Sigmoid colon (tissue), 7 donors: ENCODE measurements around the gene SIGLEC12. TPM values are rescaled to one million over a fixed set of nuclear protein-coding genes. Genes with fewer than 3 reads are reported as not detected.
"Not testable (repeated sequence)": the region's sequence is repeated elsewhere in the genome, so short reads cannot be mapped to it uniquely, and the experiment has no call there.

ENCODE experiments used
- DNase-seq: peaks from one replicate; pipeline ENCODE4 v3.0.0-alpha.2; 2019
- H3K27ac ChIP-seq, 4 donors: fragments of 200-600 bp; sonication (generic); one replicate each; pipeline ENCODE4 v1.5.1; 2016 to 2019; ENCODE audit warnings: mild to moderate bottlenecking in 1 of 4
- H3K27me3 ChIP-seq, 3 donors: fragments of 200-600 bp; sonication (generic); one replicate each; pipeline ENCODE4 v1.5.1; 2019; ENCODE audit warnings: mild to moderate bottlenecking in 1 of 3
- H3K36me3 ChIP-seq, 4 donors: fragments of 200-600 bp; sonication (generic); one replicate each; pipeline ENCODE4 v1.5.1; 2016 to 2019
- H3K4me1 ChIP-seq, 4 donors: fragments of 200-600 bp; sonication (generic); one replicate each; pipeline ENCODE4 v1.5.1; 2017 to 2019
- H3K4me3 ChIP-seq, 4 donors: fragments of 200-600 bp; sonication (generic); one replicate each; pipeline ENCODE4 v1.5.1; 2017 to 2019; ENCODE audit warnings: mild to moderate bottlenecking in 2 of 4, moderate library complexity in 1 of 4
- H3K9me3 ChIP-seq, 4 donors: fragments of 200-600 bp in 3 of 4; sonication (generic) in 3 of 4; one replicate each; pipeline versions ENCODE4 v1.5.1 to v1.6.1; 2013 to 2019
- EP300 ChIP-seq, 4 donors: sonication (generic); formaldehyde crosslinking; IDR thresholded peaks; one replicate each; pipeline ENCODE4 v1.6.1; 2017; ENCODE audit warnings: antibody characterized with exemption in 4 of 4
- POLR2A ChIP-seq, 2 donors: fragments of 450-650 bp; IDR thresholded peaks; one replicate each; pipeline ENCODE4 v1.6.1; 2016; ENCODE audit warnings: antibody characterized with exemption in 2 of 2, mild to moderate bottlenecking in 2 of 2, moderate library complexity in 2 of 2
- POLR2AphosphoS5 ChIP-seq, 4 donors: sonication (generic); formaldehyde crosslinking; IDR thresholded peaks; one replicate each; pipeline ENCODE4 v1.6.1; 2017; ENCODE audit warnings: antibody characterized with exemption in 4 of 4
- WGBS, 2 donors: extraction: QIAGEN DNeasy Blood & Tissue Kit; methylation state at CpG; one replicate each; pipeline ENCODE4 v1.1.7; 2013; 5-methylcytosine and 5-hydroxymethylcytosine counted together
- intact Hi-C: fragments of 100-400 bp; cut with DNase I; formaldehyde crosslinking; loops from one replicate; pipeline ENCODE4 v1.15.1; 2023
- polyA plus RNA-seq, 3 donors: library from polyadenylated mRNA; stranded (reverse); fragments of 200-250 nt; gene quantifications; one replicate each; pipeline ENCODE4 v1.2.3, GENCODE V29; 2013
- small RNA-seq, 3 donors: library from RNA; depleted of rRNA; stranded (forward); fragments of <200 nt; gene quantifications; one replicate each; pipeline ENCODE3, GENCODE V24; 2016
- total RNA-seq, 4 donors: library from RNA; depleted of rRNA; stranded (reverse); fragments of >200 nt; gene quantifications; one replicate each; pipeline ENCODE4 v1.1.0, GENCODE V29; 2016
- TF ChIP-seq, protein P1 (sequence below), 4 experiments: fragments of 450-650 bp in 3 of 4; fragments of 200-600 bp in 1 of 4; IDR thresholded peaks; one replicate each; pipeline ENCODE4 v1.5.1; 2016 to 2019; ENCODE audit warnings: antibody characterized with exemption in 4 of 4, mild to moderate bottlenecking in 3 of 4, moderate library complexity in 2 of 4
- donor health status: healthy with polysubstance abuse.
- donor health status: Bipolar disorder and iron deficiency.
- donor health status: healthy.

SIGLEC12 gene
- total and polyA plus RNA-seq, 7 donors: 0.16 to 11.6 (median 0.86) TPM; not detected in 4

DNA sequence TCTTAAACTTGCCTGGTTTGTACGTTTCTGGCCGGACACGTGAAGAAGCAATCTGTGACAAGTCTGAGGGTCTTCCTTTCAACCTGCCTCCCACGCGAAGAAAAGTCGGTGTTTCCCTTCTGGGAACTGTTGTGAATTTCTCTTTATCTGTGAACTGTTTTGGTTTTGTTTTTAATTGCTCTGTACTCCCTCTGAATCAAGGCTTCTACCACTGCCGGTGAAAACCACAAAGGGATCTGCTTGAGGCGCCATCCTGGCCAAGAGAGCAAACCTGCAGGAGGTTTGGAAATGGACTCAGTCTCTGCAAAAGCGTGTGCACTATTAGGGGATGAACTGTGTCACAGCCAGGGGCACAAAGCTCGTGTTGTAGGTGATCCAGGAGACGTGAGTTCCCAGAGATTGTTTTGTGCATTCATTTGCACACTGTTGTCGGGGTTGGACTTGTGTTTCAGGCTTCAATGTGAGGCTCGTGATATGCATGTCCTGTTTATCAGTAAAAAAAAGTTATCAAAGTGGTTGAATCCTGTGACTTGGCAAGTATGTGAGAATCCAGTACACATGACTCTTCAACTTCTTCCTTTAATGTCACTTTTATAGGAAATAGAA, 53.1 kb downstream of the SIGLEC12 start:
- no peak overlapping the region for H3K4me3 ChIP-seq
- H3K27me3 ChIP-seq: peaks cover 0 to 14% (median 0%) of the 10 kb centered on the region in 3 donors
- intact Hi-C loops: no loop called here
- TF ChIP-seq EP300 (IDR thresholded peaks at IDR 0.05): no peak
- peak; percentile 7 for DNase-seq
- H3K4me1 ChIP-seq: no peaks in the 10 kb centered on the region
- H3K36me3 ChIP-seq: no peaks in the 10 kb centered on the region
- 45 to 64% methylated on average over 13 of the region's 13 CpGs for WGBS, 2 donors
- no peak overlapping the region for H3K27ac ChIP-seq
- peaks cover 0 to 3% (median 0%) of the 10 kb centered on the region in 4 donors for H3K9me3 ChIP-seq

DNA sequence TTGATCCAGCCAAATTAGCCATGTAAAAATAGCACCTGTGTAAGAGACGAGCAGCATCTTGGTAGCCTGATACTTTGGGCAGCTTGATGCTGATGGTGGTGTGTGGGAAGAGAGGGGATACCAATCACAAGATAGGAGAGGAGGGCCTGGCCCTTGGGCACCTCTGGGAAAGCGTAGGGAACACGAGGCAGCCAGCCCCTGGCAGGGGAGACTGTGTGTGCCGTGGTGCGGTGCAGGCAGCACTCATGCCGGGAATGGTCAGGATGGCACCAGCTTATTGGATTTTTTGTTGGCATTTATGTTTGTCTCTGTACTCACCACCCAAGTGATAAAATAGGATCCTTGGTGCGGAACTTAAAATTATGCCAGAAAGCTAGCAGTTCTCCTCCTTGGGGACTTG, 53.6 kb downstream of the SIGLEC12 start:
- no peak for DNase-seq
- Histone ChIP-seq H3K27me3 (peaks cover 0 to 18% (median 0%) of the 10 kb centered on the region in 3 donors), H3K9me3 (peaks cover 0 to 3% (median 0%) of the 10 kb centered on the region in 4 donors), H3K4me1 (no peaks in the 10 kb centered on the region), H3K27ac (no peak overlapping the region), H3K4me3 (no peak overlapping the region), H3K36me3 (no peaks in the 10 kb centered on the region)
- TF ChIP-seq, protein P1, sequence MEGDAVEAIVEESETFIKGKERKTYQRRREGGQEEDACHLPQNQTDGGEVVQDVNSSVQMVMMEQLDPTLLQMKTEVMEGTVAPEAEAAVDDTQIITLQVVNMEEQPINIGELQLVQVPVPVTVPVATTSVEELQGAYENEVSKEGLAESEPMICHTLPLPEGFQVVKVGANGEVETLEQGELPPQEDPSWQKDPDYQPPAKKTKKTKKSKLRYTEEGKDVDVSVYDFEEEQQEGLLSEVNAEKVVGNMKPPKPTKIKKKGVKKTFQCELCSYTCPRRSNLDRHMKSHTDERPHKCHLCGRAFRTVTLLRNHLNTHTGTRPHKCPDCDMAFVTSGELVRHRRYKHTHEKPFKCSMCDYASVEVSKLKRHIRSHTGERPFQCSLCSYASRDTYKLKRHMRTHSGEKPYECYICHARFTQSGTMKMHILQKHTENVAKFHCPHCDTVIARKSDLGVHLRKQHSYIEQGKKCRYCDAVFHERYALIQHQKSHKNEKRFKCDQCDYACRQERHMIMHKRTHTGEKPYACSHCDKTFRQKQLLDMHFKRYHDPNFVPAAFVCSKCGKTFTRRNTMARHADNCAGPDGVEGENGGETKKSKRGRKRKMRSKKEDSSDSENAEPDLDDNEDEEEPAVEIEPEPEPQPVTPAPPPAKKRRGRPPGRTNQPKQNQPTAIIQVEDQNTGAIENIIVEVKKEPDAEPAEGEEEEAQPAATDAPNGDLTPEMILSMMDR (IDR thresholded peaks at IDR 0.05): no peak
- TF ChIP-seq POLR2AphosphoS5 (IDR thresholded peaks at IDR 0.05) (no peak), EP300 (IDR thresholded peaks at IDR 0.05) (no peak), POLR2A (IDR thresholded peaks at IDR 0.05) (no peak)
- intact Hi-C loops: no loop called here
- 80 to 81% methylated on average over 7 of the region's 7 CpGs for WGBS, 2 donors

DNA sequence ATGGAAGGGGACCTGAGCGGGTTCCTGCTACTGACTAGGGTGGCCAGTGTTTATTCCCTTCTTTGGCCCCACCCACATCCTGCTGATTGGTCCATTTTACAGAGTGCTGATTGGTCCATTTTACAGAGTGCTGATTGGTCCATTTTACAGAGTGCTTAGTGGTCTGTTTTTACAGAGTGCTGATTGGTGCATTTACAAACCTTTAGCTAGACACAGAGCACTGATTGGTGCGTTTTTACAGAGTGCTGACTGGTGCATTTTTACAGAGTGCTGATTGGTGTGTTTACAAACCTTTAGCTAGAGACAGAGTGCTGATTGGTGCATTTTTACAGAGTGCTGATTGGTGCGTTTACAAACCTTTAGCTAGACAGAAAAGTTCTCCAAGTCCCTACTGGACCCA, 54.1 kb downstream of the SIGLEC12 start:
- H3K27ac ChIP-seq, H3K36me3 ChIP-seq, H3K4me1 ChIP-seq, DNase-seq, H3K4me3 ChIP-seq, H3K9me3 ChIP-seq, intact Hi-C loops: not testable (repeated sequence)
- 76 to 86% methylated on average over 3 of the region's 3 CpGs for WGBS, 2 donors
- H3K27me3 ChIP-seq: peaks cover 0 to 23% (median 0%) of the 10 kb centered on the region in 3 donors

DNA sequence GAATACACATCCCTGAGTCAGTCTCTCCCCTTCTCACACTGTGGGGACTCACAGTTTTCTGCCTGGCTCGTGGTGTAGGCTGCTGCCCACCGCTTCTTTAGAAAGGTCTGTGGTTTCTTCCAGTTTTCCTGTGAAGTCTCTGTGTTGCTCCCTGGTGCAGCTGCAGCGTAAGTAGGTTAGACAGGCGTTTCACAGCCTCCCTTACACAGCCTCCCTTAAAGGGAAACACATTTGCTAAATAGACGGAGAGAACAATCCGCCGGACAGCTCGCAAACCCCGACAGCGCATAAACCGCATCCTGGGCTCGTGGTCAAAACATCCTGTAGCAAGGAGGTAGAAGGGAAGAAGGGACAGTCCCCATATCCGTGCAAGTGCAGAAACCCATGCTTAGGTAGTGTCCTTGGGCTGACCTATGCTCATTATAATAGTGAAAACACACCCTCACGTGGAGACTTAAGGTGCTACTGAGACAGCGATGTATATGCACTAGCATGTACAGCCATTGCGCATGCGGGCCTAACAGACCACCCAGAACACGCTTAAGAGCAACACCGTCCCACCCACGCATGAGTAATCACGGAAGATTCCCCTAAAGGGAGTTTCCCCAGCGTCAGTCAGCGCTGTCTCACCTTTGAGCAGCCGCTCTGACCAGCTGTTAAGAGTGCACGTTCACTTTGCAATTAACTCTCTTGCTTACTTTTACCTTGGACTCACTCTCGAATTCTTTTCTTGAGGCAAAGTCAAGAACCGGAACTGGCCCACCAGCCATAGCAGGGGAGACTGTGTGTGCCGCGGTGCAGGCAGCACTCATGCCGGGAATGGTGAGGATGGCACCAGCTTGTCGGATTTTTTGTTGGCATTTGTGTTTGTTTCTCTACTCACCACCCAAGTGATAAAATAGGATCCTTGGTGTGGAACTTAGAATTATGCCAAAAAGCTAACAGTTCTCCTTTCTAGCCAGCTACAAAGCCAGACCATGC, 59.9 kb downstream of the SIGLEC12 start:
- H3K4me1 ChIP-seq: no peaks in the 10 kb centered on the region
- no peak overlapping the region for H3K27ac ChIP-seq
- no peaks in the 10 kb centered on the region for H3K9me3 ChIP-seq
- H3K36me3 ChIP-seq: no peaks in the 10 kb centered on the region
- peaks cover 0 to 62% (median 7%) of the 10 kb centered on the region in 3 donors for H3K27me3 ChIP-seq
- TF ChIP-seq, protein P1 (IDR thresholded peaks at IDR 0.05): no peak
- no peak for TF ChIP-seq POLR2AphosphoS5 (IDR thresholded peaks at IDR 0.05)
- 40 to 57% methylated on average over 31 of the region's 31 CpGs for WGBS, 2 donors
- DNase-seq: peak; percentile 46
- intact Hi-C loops: no loop called here
- H3K4me3 ChIP-seq: no peak overlapping the region

Small RNAs within 50 kb of the gene (small RNA-seq; reads per million reads assigned to genes)
- gene AC020914.3 (0 reads per million in 3 donors), gene AC020914.5 (0 reads per million in 3 donors)

Other genes starting within 250 kb of the SIGLEC12 start
- 1 to 10 TPM in 1 of 4 donors, not detected in 3; 1.4 TPM for gene IGLON5, start 190.2 kb downstream of the SIGLEC12 start, total RNA-seq
- under 1 TPM in 1 of 3 donors, not detected in 2; 0.26 TPM for gene IGLON5, start 190.2 kb downstream of the SIGLEC12 start, polyA plus RNA-seq
- 1 to 10 TPM in 1 of 4 donors, under 1 TPM in 3; 0.55 to 2.1 (median 0.70) TPM for gene VSIG10L, start 159.7 kb downstream of the SIGLEC12 start, total RNA-seq
- gene VSIG10L, start 159.7 kb downstream of the SIGLEC12 start, polyA plus RNA-seq: 1 to 10 TPM; 1.2 to 1.9 (median 1.4) TPM
- gene ETFB, start 135.4 kb downstream of the SIGLEC12 start, total RNA-seq: 100 to 1,000 TPM in 2 of 4 donors, 10 to 100 TPM in 2; 59.5 to 158 (median 88.3) TPM
- gene ETFB, start 135.4 kb downstream of the SIGLEC12 start, polyA plus RNA-seq: 100 to 1,000 TPM; 170 to 361 (median 210) TPM
- gene CLDND2, start 132.8 kb downstream of the SIGLEC12 start, total RNA-seq: not detected
- gene CLDND2, start 132.8 kb downstream of the SIGLEC12 start, polyA plus RNA-seq: 1 to 10 TPM in 1 of 3 donors, under 1 TPM in 1, not detected in 1; 0.35 to 3.6 TPM
- 1 to 10 TPM in 2 of 4 donors, not detected in 2; 1.2 to 3.0 TPM for gene NKG7, start 129.1 kb downstream of the SIGLEC12 start, total RNA-seq
- gene NKG7, start 129.1 kb downstream of the SIGLEC12 start, polyA plus RNA-seq: 10 to 100 TPM in 1 of 3 donors, 1 to 10 TPM in 1, not detected in 1; 3.2 to 14.5 TPM
- not detected for gene LIM2, start 113.8 kb downstream of the SIGLEC12 start, total RNA-seq
- not detected for gene LIM2, start 113.8 kb downstream of the SIGLEC12 start, polyA plus RNA-seq
- not detected for gene C19orf84, start 111.2 kb downstream of the SIGLEC12 start, total RNA-seq
- under 1 TPM in 1 of 3 donors, not detected in 2; 0.10 TPM for gene C19orf84, start 111.2 kb downstream of the SIGLEC12 start, polyA plus RNA-seq
- 10 to 100 TPM in 1 of 4 donors, 1 to 10 TPM in 2, under 1 TPM in 1; 0.83 to 13.8 (median 2.5) TPM for gene SIGLEC10, start 84.2 kb downstream of the SIGLEC12 start, total RNA-seq
- gene SIGLEC10, start 84.2 kb downstream of the SIGLEC12 start, polyA plus RNA-seq: 10 to 100 TPM in 2 of 3 donors, 1 to 10 TPM in 1; 1.8 to 14.4 (median 11.8) TPM
- under 1 TPM in 1 of 4 donors, not detected in 3; 0.36 TPM for gene SIGLEC8, start 43.3 kb downstream of the SIGLEC12 start, total RNA-seq
- 1 to 10 TPM in 2 of 3 donors, under 1 TPM in 1; 0.60 to 4.9 (median 1.9) TPM for gene SIGLEC8, start 43.3 kb downstream of the SIGLEC12 start, polyA plus RNA-seq
- not detected for gene CEACAM18, start 23.3 kb downstream of the SIGLEC12 start, total RNA-seq
- gene CEACAM18, start 23.3 kb downstream of the SIGLEC12 start, polyA plus RNA-seq: not detected
- 1 to 10 TPM in 2 of 4 donors, under 1 TPM in 2; 0.55 to 2.1 (median 1.4) TPM for gene SIGLEC6, start 29.9 kb upstream of the SIGLEC12 start, total RNA-seq
- gene SIGLEC6, start 29.9 kb upstream of the SIGLEC12 start, polyA plus RNA-seq: under 1 TPM in 1 of 3 donors, not detected in 2; 0.64 TPM
- gene ZNF175, start 69.5 kb upstream of the SIGLEC12 start, total RNA-seq: 1 to 10 TPM; 3.3 to 5.8 (median 5.2) TPM
- 1 to 10 TPM; 1.4 to 3.6 (median 3.6) TPM for gene ZNF175, start 69.5 kb upstream of the SIGLEC12 start, polyA plus RNA-seq
- gene SIGLEC5, start 128.6 kb upstream of the SIGLEC12 start, total RNA-seq: under 1 TPM; 0.36 to 0.68 (median 0.52) TPM
- gene SIGLEC5, start 128.6 kb upstream of the SIGLEC12 start, polyA plus RNA-seq: not detected
- 1 to 10 TPM in 2 of 4 donors, under 1 TPM in 1, not detected in 1; 0.55 to 6.1 (median 5.6) TPM for gene SIGLEC14, start 145.0 kb upstream of the SIGLEC12 start, total RNA-seq
- 10 to 100 TPM in 1 of 3 donors, 1 to 10 TPM in 2; 1.2 to 10.2 (median 5.3) TPM for gene SIGLEC14, start 145.0 kb upstream of the SIGLEC12 start, polyA plus RNA-seq
- 10 to 100 TPM; 19.9 to 45.7 (median 29.1) TPM for gene SPACA6, start 191.5 kb upstream of the SIGLEC12 start, total RNA-seq
- 1 to 10 TPM in 2 of 3 donors, not detected in 1; 3.0 to 4.8 TPM for gene SPACA6, start 191.5 kb upstream of the SIGLEC12 start, polyA plus RNA-seq
- gene HAS1, start 222.2 kb upstream of the SIGLEC12 start, total RNA-seq: 1 to 10 TPM in 1 of 4 donors, under 1 TPM in 2, not detected in 1; 0.49 to 3.1 (median 0.83) TPM
- 1 to 10 TPM in 1 of 3 donors, under 1 TPM in 2; 0.17 to 1.2 (median 0.46) TPM for gene HAS1, start 222.2 kb upstream of the SIGLEC12 start, polyA plus RNA-seq